ENCODE measurements around the gene ABO.
"Not testable (repeated sequence)": the region's sequence is repeated elsewhere in the genome, so short reads cannot be mapped to it uniquely, and the experiment has no call there.

ABO gene

DNA sequence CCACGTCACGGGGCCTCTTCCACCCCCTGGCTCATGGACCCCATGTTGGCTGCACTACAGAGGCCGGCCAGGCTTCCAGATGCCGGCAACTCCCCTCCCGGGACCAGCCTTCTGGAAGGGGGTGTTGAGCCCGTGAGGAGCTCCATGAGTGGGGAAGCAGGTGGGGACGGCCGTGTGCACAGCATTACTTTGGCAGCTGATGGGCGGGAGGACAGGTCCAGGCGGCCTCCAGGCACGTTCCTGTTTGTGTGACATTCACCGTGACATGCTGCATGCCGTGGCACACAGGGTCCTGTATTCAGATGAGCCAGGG lies 29.1 kb upstream of the ABO start:
- no peak overlapping the region for H3K4me3 ChIP-seq (ENCODE audit: low read depth, low read length)
- TF ChIP-seq CTCF (IDR thresholded peaks at IDR 0.05; ENCODE audit: control insufficient read depth, extremely low read depth, insufficient read depth), result no peak
- no peak for DNase-seq (ENCODE audit: low read depth)

- TF ChIP-seq CTCF (IDR thresholded peaks at IDR 0.05; ENCODE audit: control insufficient read depth, extremely low read depth, insufficient read depth), result no peak
- no peak for DNase-seq (ENCODE audit: low read depth)
- no peak overlapping the region for H3K4me3 ChIP-seq (ENCODE audit: low read depth, low read length)
Observed at GRCh38 chr9:133303266-133304157, 28.5 kb upstream of the ABO start.

DNA sequence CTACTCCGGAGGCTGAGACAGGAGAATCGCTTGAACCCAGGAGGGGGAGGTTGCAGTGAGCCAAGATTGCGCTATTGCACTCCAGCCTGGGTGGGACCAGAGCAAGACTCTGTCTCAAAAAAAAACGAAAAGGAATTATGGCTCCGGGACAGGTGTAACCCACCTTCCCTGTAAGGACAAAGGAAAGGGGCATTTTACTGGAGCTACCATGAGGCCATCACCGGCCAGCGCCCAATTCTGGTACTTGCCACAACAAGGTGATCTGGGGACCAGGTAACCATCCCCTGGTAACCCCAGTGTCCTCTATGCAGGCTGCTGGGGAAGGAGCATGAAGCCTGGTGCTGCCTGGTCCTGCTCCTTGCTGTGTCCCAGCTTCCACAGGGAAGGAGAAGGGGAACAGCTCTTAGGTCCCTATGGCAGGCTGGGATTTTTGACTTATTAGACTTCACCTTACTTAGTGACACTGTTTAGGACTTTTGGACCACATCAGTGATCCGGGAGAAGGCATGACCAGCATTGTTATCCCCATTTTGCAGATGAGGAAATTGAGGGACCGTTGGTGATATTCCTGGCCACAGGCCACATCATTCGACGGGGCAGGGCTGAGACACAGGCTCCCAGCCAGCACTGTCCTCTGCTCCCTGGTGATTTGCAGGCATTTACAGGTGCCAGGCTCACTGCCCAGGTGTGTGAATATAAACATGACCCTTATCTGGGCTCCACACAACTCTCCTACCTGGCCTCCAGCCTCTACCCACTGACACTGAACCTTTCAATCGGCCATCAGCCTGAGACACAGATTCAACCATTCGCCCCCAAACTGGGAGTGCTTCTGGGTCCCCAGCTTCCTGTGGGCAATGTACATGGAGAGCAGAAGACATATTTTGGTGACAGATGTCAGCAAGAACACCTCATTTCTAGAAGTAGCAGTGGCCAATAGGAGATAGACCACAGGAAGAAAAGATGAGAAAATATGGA lies 26.5 kb upstream of the ABO start:
- DNase-seq (ENCODE audit: low read depth), result no peak
- no peak overlapping the region for H3K4me3 ChIP-seq (ENCODE audit: low read depth, low read length)
- no peak for TF ChIP-seq CTCF (IDR thresholded peaks at IDR 0.05; ENCODE audit: control insufficient read depth, extremely low read depth, insufficient read depth)

- not testable (repeated sequence) for DNase-seq (ENCODE audit: low read depth); H3K4me3 ChIP-seq (ENCODE audit: low read depth, low read length)
Observed at GRCh38 chr9:133299996-133300395, 25.0 kb upstream of the ABO start.

DNA sequence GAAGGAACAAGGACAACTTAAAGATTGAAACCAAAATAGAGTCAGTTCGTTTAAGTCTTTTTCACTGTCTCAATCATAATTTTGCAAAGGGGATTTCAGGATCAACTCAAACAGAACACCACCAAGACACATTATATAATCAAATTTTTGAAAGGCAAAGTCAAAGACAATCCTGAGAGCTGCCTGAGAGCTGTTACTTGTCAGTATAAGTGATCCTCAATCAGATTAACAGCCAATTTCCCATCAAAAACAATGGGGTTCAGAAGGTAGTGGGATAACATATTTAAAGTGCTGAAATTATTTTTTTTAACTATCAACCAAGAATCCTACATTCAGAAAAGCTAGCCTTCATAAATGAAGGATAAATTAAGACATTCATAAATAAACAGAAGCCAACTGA lies 19.3 kb upstream of the ABO start:
- no peak overlapping the region for H3K4me3 ChIP-seq (ENCODE audit: low read depth, low read length)
- no peak for DNase-seq (ENCODE audit: low read depth)
- no peak for TF ChIP-seq CTCF (IDR thresholded peaks at IDR 0.05; ENCODE audit: control insufficient read depth, extremely low read depth, insufficient read depth)

GRCh38 chr9:133290751-133291302 lies 15.8 kb upstream of the ABO start:
- no peak for TF ChIP-seq CTCF (IDR thresholded peaks at IDR 0.05; ENCODE audit: control insufficient read depth, extremely low read depth, insufficient read depth)
- no peak for DNase-seq (ENCODE audit: low read depth)
- H3K4me3 ChIP-seq (ENCODE audit: low read depth, low read length), result no peak overlapping the region

- TF ChIP-seq CTCF (IDR thresholded peaks at IDR 0.05; ENCODE audit: control insufficient read depth, extremely low read depth, insufficient read depth), result no peak
- DNase-seq (ENCODE audit: low read depth), result no peak
- H3K4me3 ChIP-seq (ENCODE audit: low read depth, low read length), result no peak overlapping the region
Observed at GRCh38 chr9:133286523-133286922, 11.5 kb upstream of the ABO start.
